ENCODE data around the gene C6orf58.

Gene C6orf58

GRCh38 chr6:127582777-127583462 is 5.9 kb downstream of the C6orf58 start:
- H3K4me3 ChIP-seq (ENCODE audit: low read depth, low read length): no peak overlapping the region
- TF ChIP-seq CTCF (IDR thresholded peaks at IDR 0.05; ENCODE audit: low read depth, low read length, missing control alignments): no peak
- in situ Hi-C loops (cut with HindIII; ENCODE audit: low pct_ligation_motif_present, low sequenced_read_pairs): no loop called here
- no peaks in the 10 kb centered on the region for H3K27me3 ChIP-seq (replicated peaks)
- no peaks in the 10 kb centered on the region for H3K36me3 ChIP-seq (replicated peaks)
- DNase-seq: peak; percentile 75
- no peak overlapping the region for H3K27ac ChIP-seq

GRCh38 chr6:127585123-127585522 is 8.1 kb downstream of the C6orf58 start:
- Histone ChIP-seq H3K27ac (no peak overlapping the region), H3K4me3 (ENCODE audit: low read depth, low read length) (no peak overlapping the region), H3K36me3 (replicated peaks) (no peaks in the 10 kb centered on the region), H3K27me3 (replicated peaks) (no peaks in the 10 kb centered on the region)
- in situ Hi-C loops (cut with HindIII; ENCODE audit: low pct_ligation_motif_present, low sequenced_read_pairs): no loop called here
- TF ChIP-seq CTCF (IDR thresholded peaks at IDR 0.05; ENCODE audit: low read depth, low read length, missing control alignments): no peak
- DNase-seq: no peak

GRCh38 chr6:127586372-127586771 is 9.4 kb downstream of the C6orf58 start:
- TF ChIP-seq CTCF (IDR thresholded peaks at IDR 0.05; ENCODE audit: low read depth, low read length, missing control alignments): no peak
- H3K4me3 ChIP-seq (ENCODE audit: low read depth, low read length): no peak overlapping the region
- no peaks in the 10 kb centered on the region for H3K36me3 ChIP-seq (replicated peaks)
- DNase-seq: no peak
- in situ Hi-C loops (cut with HindIII; ENCODE audit: low pct_ligation_motif_present, low sequenced_read_pairs): no loop called here
- H3K27me3 ChIP-seq (replicated peaks): no peaks in the 10 kb centered on the region
- no peak overlapping the region for H3K27ac ChIP-seq

- in situ Hi-C loops (cut with HindIII; ENCODE audit: low pct_ligation_motif_present, low sequenced_read_pairs): no loop called here
- H3K27ac ChIP-seq: no peak overlapping the region
- DNase-seq: no peak
- H3K36me3 ChIP-seq (replicated peaks): no peaks in the 10 kb centered on the region
- no peak overlapping the region for H3K4me3 ChIP-seq (ENCODE audit: low read depth, low read length)
- TF ChIP-seq CTCF (IDR thresholded peaks at IDR 0.05; ENCODE audit: low read depth, low read length, missing control alignments): no peak
- no peaks in the 10 kb centered on the region for H3K27me3 ChIP-seq (replicated peaks)
Observed at GRCh38 chr6:127587875-127588274, 10.9 kb downstream of the C6orf58 start.

GRCh38 chr6:127589135-127589534 is 12.2 kb downstream of the C6orf58 start:
- no peak for DNase-seq
- no peaks in the 10 kb centered on the region for H3K27me3 ChIP-seq (replicated peaks)
- TF ChIP-seq CTCF (IDR thresholded peaks at IDR 0.05; ENCODE audit: low read depth, low read length, missing control alignments): no peak
- in situ Hi-C loops (cut with HindIII; ENCODE audit: low pct_ligation_motif_present, low sequenced_read_pairs): no loop called here
- H3K36me3 ChIP-seq (replicated peaks): no peaks in the 10 kb centered on the region
- no peak overlapping the region for H3K27ac ChIP-seq
- H3K4me3 ChIP-seq (ENCODE audit: low read depth, low read length): no peak overlapping the region

- TF ChIP-seq CTCF (IDR thresholded peaks at IDR 0.05; ENCODE audit: low read depth, low read length, missing control alignments): no peak
- in situ Hi-C loops (cut with HindIII; ENCODE audit: low pct_ligation_motif_present, low sequenced_read_pairs): no loop called here
Observed at GRCh38 chr6:127590344-127590743, 13.4 kb downstream of the C6orf58 start.

More at GRCh38 chr6:127590344-127590743, 13.4 kb downstream of the C6orf58 start:
- Histone ChIP-seq H3K36me3 (replicated peaks) (no peaks in the 10 kb centered on the region), H3K4me3 (ENCODE audit: low read depth, low read length) (no peak overlapping the region), H3K27me3 (replicated peaks) (no peaks in the 10 kb centered on the region), H3K27ac (no peak overlapping the region)
- no peak for DNase-seq

All from brain microvascular endothelial cell (primary cell).